AG09319 (cell line): ENCODE results near the gene MMAB.
"Not testable (repeated sequence)": the region's sequence is repeated elsewhere in the genome, so short reads cannot be mapped to it uniquely, and the experiment has no call there.

Experiments used
- DNase-seq: peaks from one replicate; pipeline ENCODE4 v3.0.0-alpha.2; 2010; ENCODE audit warnings: low read depth; ENCODE audit errors: extremely low read depth
- CTCF ChIP-seq: IDR thresholded peaks from 2 replicates; pipeline ENCODE4 v1.5.1; 2011; ENCODE audit warnings: low read depth, mild to moderate bottlenecking, inconsistent platforms, low read length, moderate library complexity

MMAB gene

DNA sequence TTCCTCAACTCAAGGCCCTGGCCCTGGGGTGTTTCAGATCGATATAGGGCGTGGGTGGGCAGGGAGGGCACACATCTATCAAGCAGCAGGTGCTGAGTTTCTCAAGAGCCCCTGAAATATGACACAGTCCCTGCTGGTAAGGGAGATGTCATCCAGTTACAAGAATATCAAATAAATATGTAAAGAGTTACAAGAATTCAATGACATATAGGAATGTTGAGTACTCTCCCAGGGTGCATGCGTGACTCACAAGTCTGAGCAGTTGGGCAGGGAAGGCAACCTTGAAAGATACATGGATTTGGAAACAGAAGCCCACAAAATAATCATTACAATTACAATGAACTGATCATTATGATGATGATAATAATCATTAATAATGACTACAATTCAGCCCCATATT is 35.5 kb upstream of the MMAB start:
- no peak for DNase-seq
- TF ChIP-seq CTCF, result no peak

GRCh38 chr12:109608270-109608669 is 35.0 kb upstream of the MMAB start:
- TF ChIP-seq CTCF, result no peak
- no peak for DNase-seq

DNA sequence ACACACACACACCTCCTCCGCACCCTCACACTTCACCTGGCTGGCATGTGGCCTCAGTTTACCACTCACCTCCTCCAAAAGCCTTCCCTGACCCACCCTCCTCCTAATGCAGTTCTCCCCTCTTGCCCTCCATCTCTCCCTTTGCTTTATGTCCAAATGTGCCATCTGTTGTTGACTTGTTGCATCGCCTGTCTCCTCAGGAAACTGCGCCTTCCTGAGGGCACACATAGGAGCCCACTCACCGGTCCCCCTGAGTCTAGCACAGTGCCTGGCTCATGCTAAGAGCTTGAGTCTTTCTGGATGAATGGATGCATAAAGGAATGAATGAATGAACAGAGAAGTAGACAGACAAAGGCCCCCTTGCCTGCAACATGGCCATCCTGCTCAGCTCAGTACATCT is 34.3 kb upstream of the MMAB start:
- TF ChIP-seq CTCF, result no peak
- no peak for DNase-seq

DNA sequence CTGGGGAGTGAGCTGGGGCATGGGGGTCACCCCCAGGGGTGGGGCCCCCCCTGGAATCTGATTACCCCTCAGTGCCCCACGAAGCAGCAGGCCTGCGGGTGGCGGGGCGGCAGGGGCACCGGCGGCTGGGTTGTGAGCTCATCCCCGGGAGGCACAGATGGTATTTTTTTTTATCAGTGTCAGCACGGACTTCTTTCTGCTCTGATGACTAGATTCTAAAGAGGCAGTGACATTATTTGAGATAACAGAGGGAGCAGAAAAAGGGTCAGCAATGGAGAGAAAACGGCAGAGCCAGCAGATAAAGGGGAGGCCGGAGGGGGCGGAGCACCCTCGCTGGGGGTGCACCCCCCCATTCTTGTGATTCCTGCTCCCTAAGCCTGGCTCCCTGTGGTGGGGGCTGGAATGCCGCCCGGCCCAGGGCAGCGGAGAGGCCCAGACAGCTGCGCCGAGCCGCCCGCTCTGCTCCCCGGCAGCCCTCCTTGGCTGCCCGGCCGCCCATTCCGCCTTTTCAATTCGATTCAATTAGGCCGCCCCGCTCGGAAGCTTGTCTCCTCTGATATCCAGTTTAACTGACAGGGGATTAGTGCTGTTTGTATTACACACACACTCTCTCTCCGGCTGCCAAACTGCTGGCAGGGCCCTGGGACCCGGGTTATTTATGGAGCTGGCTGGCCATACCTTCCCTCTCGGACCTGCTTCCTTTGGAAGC is 33.2 kb upstream of the MMAB start:
- TF ChIP-seq CTCF, result no peak
- DNase-seq, result no peak

- no peak for TF ChIP-seq CTCF
- DNase-seq, result no peak
Measured at GRCh38 chr12:109605599-109606228, 32.4 kb upstream of the MMAB start.

- TF ChIP-seq CTCF, result no peak
- no peak for DNase-seq
Measured at GRCh38 chr12:109605016-109605415, 31.7 kb upstream of the MMAB start.

DNA sequence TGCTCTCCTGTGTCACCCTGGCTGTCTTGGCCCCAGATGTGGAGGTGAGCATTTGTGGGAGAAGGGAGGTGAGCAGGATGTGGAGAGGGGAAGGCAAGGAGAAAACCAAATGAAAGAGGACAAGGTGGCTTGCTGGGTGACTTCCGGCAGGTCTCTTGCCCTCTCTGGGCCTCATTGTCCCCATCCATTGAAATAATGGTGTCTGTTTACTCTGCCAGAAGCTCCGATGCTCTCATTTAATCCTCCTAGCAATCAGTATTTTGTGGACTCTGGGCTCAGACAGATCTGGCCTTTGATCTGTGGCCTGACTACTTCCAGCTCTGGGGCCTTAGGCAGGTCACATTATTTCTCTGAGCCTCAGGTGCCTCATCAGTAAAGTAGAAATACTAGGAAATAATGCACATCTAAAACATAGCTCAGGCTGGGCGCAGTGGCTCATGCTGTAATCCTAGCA is 30.9 kb upstream of the MMAB start:
- DNase-seq, result no peak
- no peak for TF ChIP-seq CTCF

DNA sequence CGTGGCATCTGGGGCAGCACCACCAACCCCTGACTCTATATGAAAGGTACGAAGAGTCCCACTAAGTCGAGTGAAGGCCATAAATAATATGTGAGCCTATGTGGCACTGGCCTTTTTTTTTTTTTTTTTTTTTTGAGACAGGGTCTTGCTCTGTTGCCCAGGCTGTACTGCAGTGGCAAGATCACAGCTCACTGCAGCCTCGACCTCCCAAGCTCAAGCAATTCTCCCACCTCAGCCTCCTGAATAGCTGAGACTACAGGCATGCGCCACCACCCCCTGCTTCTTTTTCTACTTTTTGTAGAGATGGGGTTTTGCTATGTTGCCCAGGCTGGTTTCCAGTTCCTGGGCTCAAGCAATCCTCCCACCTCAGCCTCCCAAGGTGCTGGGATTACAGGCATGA is 28.8 kb upstream of the MMAB start:
- DNase-seq, result not testable (repeated sequence)
